Measurements from ENCODE around the gene EDN2. TPM values are rescaled to one million over a fixed set of nuclear protein-coding genes. Genes with fewer than 3 reads are reported as not detected.

Gene EDN2
- total RNA-seq, 3 donors from 2014 or later (not counting 1 experiment from before 2014, with no cell fraction given) = 0.29 to 0.93 (median 0.64) TPM

DNA sequence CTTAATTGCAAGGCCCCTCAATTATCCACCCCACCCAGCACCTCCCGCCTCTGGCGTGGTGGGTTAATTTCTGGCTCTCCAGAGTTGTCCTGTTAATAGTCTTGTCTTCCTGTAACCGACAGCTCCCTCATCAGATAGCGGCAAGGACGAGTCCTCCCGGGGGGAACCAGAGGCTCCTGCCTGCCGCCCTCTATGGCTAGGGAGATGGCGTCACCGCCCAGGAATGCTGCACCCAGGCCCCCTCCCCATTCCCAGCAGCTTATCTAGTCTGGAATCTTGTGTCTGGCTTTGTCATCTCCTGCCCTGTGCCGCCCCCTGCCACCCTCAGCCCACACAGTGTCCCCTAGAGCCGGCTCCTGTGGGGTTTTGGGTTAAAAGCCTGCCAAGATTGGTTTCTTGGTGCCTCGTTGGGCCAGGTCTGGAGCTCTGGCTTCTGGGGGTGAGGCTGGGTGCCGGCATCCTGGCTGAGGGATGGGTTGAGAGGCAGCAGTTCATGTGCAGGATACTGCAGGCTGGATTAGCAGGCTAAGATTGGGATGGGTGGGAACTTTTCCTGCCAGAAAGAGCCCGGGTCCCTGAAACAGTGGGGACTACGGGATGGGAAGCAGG, 48.8 kb downstream of the EDN2 start:
- TF ChIP-seq CTCF (IDR thresholded peaks at IDR 0.05) = no peak
- Mint-ChIP-seq H3K27me3 (ENCODE audit: low read depth in 2 of 2) (peaks cover 26 to 34% of the 10 kb centered on the region in 2 donors), H3K4me1 (peaks cover 0 to 6% of the 10 kb centered on the region in 2 donors), H3K9me3 (no peaks in the 10 kb centered on the region), H3K27ac (no peak overlapping the region), H3K36me3 (no peaks in the 10 kb centered on the region), H3K4me3 (no peak overlapping the region)
- intact Hi-C loops (cut with micrococcal nuclease) = no loop called here
- DNase-seq = no peak
- Histone ChIP-seq H3K27ac (ENCODE audit: low read length) (no peak overlapping the region), H3K27me3 (ENCODE audit: control insufficient read depth, insufficient read depth, low read length) (no peaks in the 10 kb centered on the region), H3K9me3 (ENCODE audit: control insufficient read depth, insufficient read depth, low read length) (no peaks in the 10 kb centered on the region), H3K4me1 (ENCODE audit: control insufficient read depth, insufficient read depth, low read length) (no peaks in the 10 kb centered on the region), H3K4me3 (ENCODE audit: low read length) (no peak overlapping the region), H3K36me3 (ENCODE audit: control insufficient read depth, insufficient read depth, low read length) (no peaks in the 10 kb centered on the region)
- WGBS (ENCODE audit: insufficient coverage) = 57% methylated on average over 15 of the region's 15 CpGs
- no peak for ATAC-seq

GRCh38 chr1:41434748-41435449, 49.6 kb downstream of the EDN2 start:
- peaks cover 25 to 34% of the 10 kb centered on the region in 2 donors for H3K27me3 Mint-ChIP-seq (ENCODE audit: low read depth in 2 of 2)
- no peaks in the 10 kb centered on the region for H3K9me3 Mint-ChIP-seq
- H3K9me3 ChIP-seq (ENCODE audit: control insufficient read depth, insufficient read depth, low read length) = no peaks in the 10 kb centered on the region
- TF ChIP-seq CTCF (IDR thresholded peaks at IDR 0.05) = no peak
- no peak overlapping the region for H3K4me3 Mint-ChIP-seq
- ATAC-seq = no peak
- H3K27ac Mint-ChIP-seq = no peak overlapping the region
- intact Hi-C loops (cut with micrococcal nuclease) = no loop called here
- H3K27me3 ChIP-seq (ENCODE audit: control insufficient read depth, insufficient read depth, low read length) = no peaks in the 10 kb centered on the region
- H3K36me3 Mint-ChIP-seq = no peaks in the 10 kb centered on the region
- H3K4me3 ChIP-seq (ENCODE audit: low read length) = no peak overlapping the region
- no peak overlapping the region for H3K27ac ChIP-seq (ENCODE audit: low read length)
- peaks cover 0 to 6% of the 10 kb centered on the region in 2 donors for H3K4me1 Mint-ChIP-seq
- no peaks in the 10 kb centered on the region for H3K36me3 ChIP-seq (ENCODE audit: control insufficient read depth, insufficient read depth, low read length)
- 90% methylated on average over 6 of the region's 6 CpGs for WGBS (ENCODE audit: insufficient coverage)
- DNase-seq = no peak
- H3K4me1 ChIP-seq (ENCODE audit: control insufficient read depth, insufficient read depth, low read length) = no peaks in the 10 kb centered on the region

- no peak overlapping the region for H3K27ac Mint-ChIP-seq
- Histone ChIP-seq H3K9me3 (ENCODE audit: control insufficient read depth, insufficient read depth, low read length) (no peaks in the 10 kb centered on the region), H3K36me3 (ENCODE audit: control insufficient read depth, insufficient read depth, low read length) (no peaks in the 10 kb centered on the region), H3K27ac (ENCODE audit: low read length) (no peak overlapping the region), H3K27me3 (ENCODE audit: control insufficient read depth, insufficient read depth, low read length) (no peaks in the 10 kb centered on the region), H3K4me1 (ENCODE audit: control insufficient read depth, insufficient read depth, low read length) (no peaks in the 10 kb centered on the region), H3K4me3 (ENCODE audit: low read length) (no peak overlapping the region)
- H3K4me1 Mint-ChIP-seq = peaks cover 0 to 6% of the 10 kb centered on the region in 2 donors
- H3K9me3 Mint-ChIP-seq = no peaks in the 10 kb centered on the region
- WGBS (ENCODE audit: insufficient coverage) = 88% methylated on average over 5 of the region's 5 CpGs
- H3K4me3 Mint-ChIP-seq = no peak overlapping the region
- intact Hi-C loops (cut with micrococcal nuclease) = no loop called here
- TF ChIP-seq CTCF (IDR thresholded peaks at IDR 0.05) = no peak
- DNase-seq (no peak), ATAC-seq (no peak)
- H3K36me3 Mint-ChIP-seq = no peaks in the 10 kb centered on the region
- H3K27me3 Mint-ChIP-seq (ENCODE audit: low read depth in 2 of 2) = peaks cover 20 to 34% of the 10 kb centered on the region in 2 donors
Measured at GRCh38 chr1:41434306-41434705, 50.2 kb downstream of the EDN2 start.
